ENCODE measurements around the gene ING5.

DNA sequence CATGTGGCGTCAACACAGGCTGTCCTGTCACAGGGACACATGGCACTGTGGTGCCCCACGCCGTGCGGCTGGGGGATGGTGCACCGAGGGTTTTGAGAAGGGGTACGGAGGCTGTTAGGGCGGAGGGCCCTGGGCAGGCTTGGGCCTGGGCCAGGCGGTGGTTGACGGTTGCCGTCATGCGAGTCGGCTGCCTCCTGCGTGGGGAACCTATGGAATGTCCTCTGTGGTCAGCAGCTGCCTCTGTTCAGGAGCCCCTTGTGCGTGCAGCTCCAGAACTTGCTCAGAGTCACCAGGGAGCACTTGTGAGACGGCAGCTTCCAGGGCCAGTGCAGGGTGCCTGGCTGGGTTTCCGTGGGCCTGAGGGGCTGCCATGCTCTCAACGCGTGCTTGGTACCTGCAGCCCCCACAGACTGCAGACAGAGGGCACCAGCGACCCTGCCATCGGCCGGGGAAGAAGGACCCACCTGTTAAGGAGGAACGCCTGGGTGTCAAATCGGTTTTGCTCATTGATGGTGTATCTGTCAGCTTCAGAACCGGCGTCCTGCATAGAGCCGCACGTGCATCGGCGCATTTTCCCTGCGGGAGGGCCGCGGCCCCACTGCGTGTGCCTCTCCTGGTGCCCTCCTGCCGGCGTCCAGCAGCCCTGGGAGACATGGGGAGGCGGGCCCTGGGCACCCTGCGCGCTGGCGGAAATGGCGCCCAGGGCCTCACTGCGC is 22.6 kb downstream of the ING5 start:
- peak; percentile 44 for TF ChIP-seq CTCF (IDR thresholded peaks at IDR 0.05; ENCODE audit: low read depth, low read length, poor library complexity, severe bottlenecking)
- no peak for TF ChIP-seq EZH2phosphoT487 (IDR thresholded peaks at IDR 0.05; ENCODE audit: borderline replicate concordance, low read length)
